OCI-LY1 (cell line): ENCODE measurements around the gene VGF.

Source experiments
- H2AFZ ChIP-seq: fragments of 200-600 bp; sonication (generic), shearing (Covaris generic); 2 replicates; pipeline ENCODE4 v1.6.0; 2014; ENCODE audit warnings: antibody characterized with exemption, mild to moderate bottlenecking, low read length
- H3F3A ChIP-seq: fragments of 200-600 bp; sonication (generic), shearing (Covaris generic); 2 replicates; pipeline ENCODE4 v1.6.0; 2014; ENCODE audit warnings: mild to moderate bottlenecking, antibody characterized with exemption, low read length, moderate library complexity; ENCODE audit not compliant: insufficient read depth
- H3K27ac ChIP-seq: fragments of 200-600 bp; sonication (generic); 2 replicates; pipeline ENCODE4 v1.5.1; 2014; ENCODE audit warnings: low read length, mixed run types, mild to moderate bottlenecking, low read depth; ENCODE audit not compliant: poor library complexity, severe bottlenecking
- H3K27me3 ChIP-seq: fragments of 200-600 bp; sonication (generic); 2 replicates; pipeline ENCODE4 v1.6.0; 2014; ENCODE audit warnings: antibody characterized with exemption, mild to moderate bottlenecking, low read length, moderate library complexity; ENCODE audit not compliant: insufficient read depth
- H3K36me3 ChIP-seq: fragments of 200-600 bp; sonication (generic); 2 replicates; pipeline ENCODE4 v1.6.1; 2014; ENCODE audit warnings: mild to moderate bottlenecking, antibody characterized with exemption, low read length, moderate library complexity, mixed read lengths; ENCODE audit not compliant: insufficient read depth
- H3K4me1 ChIP-seq: fragments of 200-600 bp; sonication (generic); 2 replicates; pipeline ENCODE4 v1.5.1; 2014; ENCODE audit warnings: mild to moderate bottlenecking, low read length, moderate library complexity; ENCODE audit not compliant: insufficient read depth, severe bottlenecking
- H3K4me2 ChIP-seq: fragments of 200-600 bp; sonication (generic), shearing (Covaris generic); 2 replicates; pipeline ENCODE4 v1.6.1; 2014; ENCODE audit warnings: low read length
- H3K4me3 ChIP-seq: fragments of 200-600 bp; sonication (generic); 2 replicates; pipeline ENCODE4 v1.5.1; 2014; ENCODE audit warnings: low read length, low read depth, mild to moderate bottlenecking, mixed read lengths; ENCODE audit not compliant: poor library complexity, severe bottlenecking
- H3K79me2 ChIP-seq: fragments of 200-600 bp; shearing (Covaris generic); 2 replicates; pipeline ENCODE4 v1.6.1; 2016; ENCODE audit warnings: mixed run types, low read length, mixed read lengths; ENCODE audit not compliant: insufficient read depth
- H3K9ac ChIP-seq: fragments of 200-600 bp; sonication (generic), shearing (Covaris generic); 2 replicates; pipeline ENCODE4 v1.6.1; 2014; ENCODE audit warnings: mild to moderate bottlenecking, low read length, mixed read lengths
- H3K9me2 ChIP-seq: fragments of 200-600 bp; sonication (generic), shearing (Covaris generic); 2 replicates; pipeline ENCODE4 v1.6.1; 2014; ENCODE audit warnings: low read depth, mild to moderate bottlenecking, low read length, mixed read lengths
- H3K9me3 ChIP-seq: fragments of 200-600 bp; shearing (Covaris generic); 2 replicates; pipeline ENCODE4 v1.6.1; 2014; ENCODE audit warnings: low read length, mixed read lengths
- H4K20me1 ChIP-seq: fragments of 200-600 bp; sonication (generic), shearing (Covaris generic); 2 replicates; pipeline ENCODE4 v1.6.0; 2016; ENCODE audit warnings: mild to moderate bottlenecking, low read length; ENCODE audit not compliant: insufficient read depth
- EZH2 ChIP-seq: fragments of 200-600 bp; sonication (generic), shearing (Covaris generic); IDR thresholded peaks from 2 replicates; pipeline ENCODE4 v1.8.0; 2017; ENCODE audit warnings: borderline replicate concordance, mixed run types, mild to moderate bottlenecking, antibody characterized with exemption, low read length, moderate library complexity, mixed read lengths
- TF ChIP-seq, protein P1 (sequence below): fragments of 200-600 bp; sonication (generic), shearing (Covaris generic); IDR thresholded peaks from 2 replicates; pipeline ENCODE4 v1.5.1; 2017; ENCODE audit warnings: mild to moderate bottlenecking, antibody characterized with exemption, low read length, moderate library complexity, mixed read lengths

The VGF gene

DNA sequence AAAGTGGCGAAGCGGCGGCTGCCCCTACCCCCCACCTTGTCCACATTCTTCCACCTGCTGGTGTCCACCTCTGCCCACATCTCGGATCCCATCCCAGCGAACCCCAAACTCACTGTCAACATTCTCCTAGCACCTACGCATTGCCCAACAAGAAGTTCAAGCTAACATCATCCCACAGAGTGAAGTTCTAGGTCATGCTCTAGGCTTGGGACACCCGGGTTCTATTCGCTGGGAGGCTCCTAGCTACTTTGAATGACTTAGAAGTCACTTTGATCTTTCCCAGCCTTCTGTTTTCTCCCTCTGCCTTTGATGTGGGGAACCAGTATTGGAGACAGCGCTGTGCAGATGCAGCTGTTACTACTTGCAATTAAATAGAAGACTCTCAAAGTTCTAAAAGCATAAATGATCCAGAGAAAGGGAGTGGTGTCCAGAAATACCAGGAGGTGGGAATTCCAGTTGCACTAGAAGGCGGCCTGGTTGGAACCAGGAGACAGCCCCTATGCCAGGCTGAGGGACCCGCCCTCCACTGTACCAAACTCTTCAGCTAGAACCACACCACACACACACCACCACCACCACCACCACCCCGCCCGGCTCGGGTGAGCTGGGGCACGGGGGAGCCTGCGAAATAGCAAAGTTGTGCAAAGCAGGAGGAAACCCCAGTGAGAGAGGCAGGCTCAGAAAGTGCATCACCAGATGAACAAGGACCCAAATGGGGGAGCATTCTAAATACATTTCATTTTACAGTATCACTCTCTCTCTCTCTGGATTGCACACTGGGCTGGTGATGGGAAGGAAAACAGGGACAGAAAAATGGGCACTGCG, 5.5 kb upstream of the VGF start:
- Histone ChIP-seq H3K9me2 (no peaks in the 10 kb centered on the region), H3K9me3 (no peaks in the 10 kb centered on the region), H3K27me3 (peaks cover 10% of the 10 kb centered on the region), H3K36me3 (no peaks in the 10 kb centered on the region), H3K27ac (no peak overlapping the region), H3K4me2 (no peak overlapping the region), H3K79me2 (no peaks in the 10 kb centered on the region), H3K9ac (no peak overlapping the region), H3F3A (no peaks in the 10 kb centered on the region), H3K4me1 (peaks cover 2% of the 10 kb centered on the region), H4K20me1 (no peaks in the 10 kb centered on the region), H3K4me3 (no peak overlapping the region), H2AFZ (no peak overlapping the region)
- TF ChIP-seq, protein P1, sequence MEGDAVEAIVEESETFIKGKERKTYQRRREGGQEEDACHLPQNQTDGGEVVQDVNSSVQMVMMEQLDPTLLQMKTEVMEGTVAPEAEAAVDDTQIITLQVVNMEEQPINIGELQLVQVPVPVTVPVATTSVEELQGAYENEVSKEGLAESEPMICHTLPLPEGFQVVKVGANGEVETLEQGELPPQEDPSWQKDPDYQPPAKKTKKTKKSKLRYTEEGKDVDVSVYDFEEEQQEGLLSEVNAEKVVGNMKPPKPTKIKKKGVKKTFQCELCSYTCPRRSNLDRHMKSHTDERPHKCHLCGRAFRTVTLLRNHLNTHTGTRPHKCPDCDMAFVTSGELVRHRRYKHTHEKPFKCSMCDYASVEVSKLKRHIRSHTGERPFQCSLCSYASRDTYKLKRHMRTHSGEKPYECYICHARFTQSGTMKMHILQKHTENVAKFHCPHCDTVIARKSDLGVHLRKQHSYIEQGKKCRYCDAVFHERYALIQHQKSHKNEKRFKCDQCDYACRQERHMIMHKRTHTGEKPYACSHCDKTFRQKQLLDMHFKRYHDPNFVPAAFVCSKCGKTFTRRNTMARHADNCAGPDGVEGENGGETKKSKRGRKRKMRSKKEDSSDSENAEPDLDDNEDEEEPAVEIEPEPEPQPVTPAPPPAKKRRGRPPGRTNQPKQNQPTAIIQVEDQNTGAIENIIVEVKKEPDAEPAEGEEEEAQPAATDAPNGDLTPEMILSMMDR: no peak
- TF ChIP-seq EZH2: no peak

DNA sequence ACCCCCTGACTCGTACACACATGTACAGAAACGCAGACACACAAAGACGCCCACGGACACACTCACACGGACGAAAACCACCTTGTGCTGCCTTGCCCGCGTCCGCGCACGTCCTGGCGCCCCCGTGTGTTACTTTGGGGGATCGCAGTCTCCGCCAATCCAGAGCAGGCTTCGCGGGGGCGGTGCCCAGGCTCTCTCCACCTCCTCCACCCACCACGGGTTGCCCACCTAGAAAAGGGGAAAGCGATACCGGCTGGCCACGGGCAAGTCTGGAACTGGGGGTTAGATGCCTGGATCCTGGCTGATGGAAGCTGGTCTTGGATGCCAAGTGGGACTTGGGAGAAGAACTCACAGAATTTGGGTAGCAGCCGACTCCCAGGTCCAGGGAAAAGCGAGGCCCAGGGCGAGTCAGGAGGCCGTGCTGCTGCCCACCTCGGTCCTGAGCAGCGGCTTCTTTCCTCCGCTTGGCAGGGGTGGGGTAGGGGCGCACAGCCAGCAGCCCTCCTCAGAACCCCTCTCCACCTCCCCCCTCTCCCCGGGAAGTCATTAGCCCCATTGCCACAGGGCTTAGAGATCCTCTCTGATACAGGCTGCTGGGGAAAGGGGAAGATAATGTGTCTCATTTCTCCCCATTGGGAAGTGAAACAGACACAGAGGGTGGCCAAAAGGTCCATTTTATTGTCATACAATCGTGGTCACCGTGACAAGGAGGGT, 4.6 kb upstream of the VGF start:
- no peak overlapping the region for H3K4me3 ChIP-seq
- no peaks in the 10 kb centered on the region for H3K9me2 ChIP-seq
- H4K20me1 ChIP-seq: no peaks in the 10 kb centered on the region
- no peak overlapping the region for H3K27ac ChIP-seq
- no peaks in the 10 kb centered on the region for H3K79me2 ChIP-seq
- peaks cover 6% of the 10 kb centered on the region for H3K4me1 ChIP-seq
- H3K36me3 ChIP-seq: no peaks in the 10 kb centered on the region
- H3K27me3 ChIP-seq: peaks cover 10% of the 10 kb centered on the region
- H3K9ac ChIP-seq: no peak overlapping the region
- no peaks in the 10 kb centered on the region for H3F3A ChIP-seq
- H2AFZ ChIP-seq: no peak overlapping the region
- H3K9me3 ChIP-seq: no peaks in the 10 kb centered on the region
- TF ChIP-seq, protein P1: peak; percentile 98
- no peak for TF ChIP-seq EZH2
- H3K4me2 ChIP-seq: peak overlapping the region; percentile 10; the same call in 1 of the 2 replicates

DNA sequence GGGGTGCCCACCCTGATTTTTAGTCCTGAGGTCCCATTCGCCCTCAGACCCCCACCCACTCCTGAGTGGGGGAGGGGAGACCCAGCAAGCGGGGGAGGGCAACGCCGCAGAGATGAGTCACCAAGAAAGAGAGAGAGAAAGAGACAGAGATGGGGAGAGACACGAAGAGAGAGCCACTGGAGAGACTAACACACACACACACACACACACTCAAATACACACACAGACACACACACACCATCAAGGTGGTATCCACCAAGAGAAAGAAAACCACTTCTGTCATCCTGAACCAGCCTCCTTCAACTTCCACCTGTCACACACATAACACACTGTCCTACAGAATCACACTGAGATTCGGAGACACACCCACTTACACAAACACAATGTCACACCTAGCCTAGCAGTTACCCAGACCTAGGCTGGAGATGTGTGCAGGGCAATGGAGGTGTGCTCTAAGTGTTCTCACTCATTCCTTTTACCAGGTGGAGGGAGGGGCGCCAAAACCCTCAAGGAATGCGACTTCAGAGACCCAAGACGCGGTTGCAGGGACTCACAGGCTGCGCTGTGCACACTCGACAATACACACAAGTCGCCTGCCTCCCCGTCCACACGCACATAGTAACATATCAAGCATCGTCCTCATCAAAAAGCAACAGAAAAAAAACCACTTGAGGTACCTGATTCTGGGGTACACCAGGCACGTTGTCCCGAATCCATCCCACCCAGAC, 3.9 kb upstream of the VGF start:
- TF ChIP-seq EZH2: no peak
- TF ChIP-seq, protein P1: no peak
- H3K4me3 ChIP-seq: no peak overlapping the region
- H3K36me3 ChIP-seq: no peaks in the 10 kb centered on the region
- no peaks in the 10 kb centered on the region for H3K9me3 ChIP-seq
- H3K9me2 ChIP-seq: no peaks in the 10 kb centered on the region
- peaks cover 6% of the 10 kb centered on the region for H3K4me1 ChIP-seq
- H3K9ac ChIP-seq: no peak overlapping the region
- no peaks in the 10 kb centered on the region for H4K20me1 ChIP-seq
- H3K79me2 ChIP-seq: no peaks in the 10 kb centered on the region
- no peaks in the 10 kb centered on the region for H3F3A ChIP-seq
- peaks cover 10% of the 10 kb centered on the region for H3K27me3 ChIP-seq
- H3K27ac ChIP-seq: no peak overlapping the region
- H2AFZ ChIP-seq: no peak overlapping the region
- peak overlapping the region; percentile 10; the same call in 1 of the 2 replicates for H3K4me2 ChIP-seq
